NCI-H748 (cell line): ENCODE data around the gene MAPK8IP2.
"Not testable (repeated sequence)": the region's sequence is repeated elsewhere in the genome, so short reads cannot be mapped to it uniquely, and the experiment has no call there.

ENCODE experiments used
- DNase-seq: peaks from one replicate; lab custom pipeline; 2025; ENCODE audit not compliant: unreplicated experiment; lab: John Stamatoyannopoulos, UW

Gene MAPK8IP2

GRCh38 chr22:50633771-50634170 lies 33.2 kb downstream of the MAPK8IP2 start:
- no peak for DNase-seq

DNA sequence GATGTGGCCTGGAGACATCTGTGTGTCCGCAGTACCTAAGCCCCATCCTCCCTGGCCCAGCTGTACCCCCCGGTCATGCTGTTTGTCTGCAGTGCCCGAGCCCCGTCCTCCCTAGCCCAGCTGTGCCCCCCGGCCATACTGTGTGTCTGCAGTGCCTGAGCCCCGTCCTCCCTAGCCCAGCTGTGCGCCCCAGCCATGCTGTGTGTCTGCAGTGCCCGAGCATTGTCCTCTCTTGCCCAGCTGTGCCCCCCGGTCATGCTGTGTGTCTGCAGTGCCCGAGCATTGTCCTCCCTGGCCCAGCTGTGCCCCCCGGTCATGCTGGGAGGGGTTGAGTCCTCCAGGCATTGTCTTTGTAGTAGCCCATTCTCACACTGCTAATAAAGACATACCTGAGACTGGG lies 35.0 kb downstream of the MAPK8IP2 start:
- no peak for DNase-seq

GRCh38 chr22:50640296-50640695 lies 39.7 kb downstream of the MAPK8IP2 start:
- DNase-seq, result not testable (repeated sequence)

- DNase-seq, result no peak
Observed at GRCh38 chr22:50640857-50641647, 40.5 kb downstream of the MAPK8IP2 start.

DNA sequence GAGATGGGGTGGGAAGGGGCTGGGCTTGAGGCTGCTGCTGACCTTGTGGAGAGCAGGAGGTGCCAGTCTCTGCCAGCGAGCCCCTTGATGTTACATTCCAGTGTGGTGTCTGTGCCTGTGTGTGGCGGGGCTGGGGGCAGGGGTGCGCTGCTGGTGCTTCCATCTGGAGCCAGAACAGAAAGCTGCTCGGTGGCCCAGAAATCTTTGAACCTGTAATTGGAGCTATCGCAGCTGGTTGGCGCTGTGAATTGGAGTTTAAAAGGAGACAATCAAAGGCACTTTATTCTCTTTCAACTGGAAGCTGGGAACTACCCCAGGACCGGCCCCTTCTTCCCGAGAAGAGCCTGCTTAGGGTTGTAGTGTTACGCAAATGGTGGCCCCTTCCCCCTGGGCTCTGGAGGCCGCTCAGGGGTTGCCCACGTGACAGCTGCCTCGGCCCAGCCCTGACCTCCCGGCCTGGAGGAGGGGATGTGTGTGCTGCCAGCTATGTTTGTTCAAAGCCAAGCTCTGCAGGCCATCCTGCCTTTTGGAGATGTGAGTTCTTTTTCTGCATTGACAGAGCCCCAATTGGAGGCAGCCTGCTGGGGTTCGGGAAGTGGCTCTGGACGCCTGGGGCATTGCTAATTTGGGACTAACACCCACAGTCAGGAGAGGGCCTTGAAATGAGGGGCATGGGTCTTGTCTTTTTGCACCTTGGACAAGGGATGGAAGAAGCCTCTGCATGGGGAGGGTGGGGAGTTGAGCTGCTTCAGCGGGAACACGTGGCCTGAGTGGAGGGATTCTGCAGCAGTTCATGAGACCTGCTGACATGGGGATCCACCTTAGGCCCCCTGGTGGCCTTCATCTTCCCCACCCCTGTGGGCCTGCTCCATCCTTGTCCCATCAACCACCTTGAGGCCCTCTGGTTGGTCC lies 41.4 kb downstream of the MAPK8IP2 start:
- DNase-seq, result peak; percentile 15

- DNase-seq, result not testable (repeated sequence)
Observed at GRCh38 chr22:50643021-50643820, 42.6 kb downstream of the MAPK8IP2 start.

GRCh38 chr22:50643821-50644101 lies 43.2 kb downstream of the MAPK8IP2 start:
- DNase-seq, result not testable (repeated sequence)

GRCh38 chr22:50653256-50653655 lies 52.7 kb downstream of the MAPK8IP2 start:
- DNase-seq, result no peak

- DNase-seq, result not testable (repeated sequence)
Observed at GRCh38 chr22:50654664-50655063, 54.1 kb downstream of the MAPK8IP2 start.

- DNase-seq, result no peak
Observed at GRCh38 chr22:50656122-50657070, 55.8 kb downstream of the MAPK8IP2 start.

DNA sequence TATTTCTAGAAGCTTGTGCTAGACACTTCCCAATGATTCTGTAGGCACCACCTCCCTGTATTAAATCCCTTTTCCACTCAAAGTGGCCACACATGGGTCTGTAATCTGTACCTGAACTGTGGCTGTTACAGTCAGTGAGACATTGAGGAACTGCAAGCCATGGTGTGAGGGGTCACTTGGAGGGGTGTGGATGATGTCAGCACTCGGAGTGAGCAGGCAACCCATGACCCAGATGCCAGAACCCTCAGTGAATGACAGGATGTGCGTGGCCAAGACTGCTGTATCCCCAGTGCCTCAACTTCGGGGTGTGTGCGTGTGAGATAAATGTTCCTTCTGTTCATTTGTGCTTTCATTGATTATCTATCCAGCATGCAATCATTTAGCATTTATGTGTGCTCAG lies 57.3 kb downstream of the MAPK8IP2 start:
- no peak for DNase-seq

- DNase-seq, result not testable (repeated sequence)
Observed at GRCh38 chr22:50659711-50660110, 59.1 kb downstream of the MAPK8IP2 start.

GRCh38 chr22:50660306-50660705 lies 59.7 kb downstream of the MAPK8IP2 start:
- DNase-seq, result no peak
